Limb (tissue), 2 donors: ENCODE measurements around the gene INHA.

Experiments
- DNase-seq, 2 donors: peaks; one replicate each; pipeline ENCODE4 v3.0.0-alpha.2; 2016; ENCODE audit errors: extremely low spot score in 2 of 2

INHA gene

DNA sequence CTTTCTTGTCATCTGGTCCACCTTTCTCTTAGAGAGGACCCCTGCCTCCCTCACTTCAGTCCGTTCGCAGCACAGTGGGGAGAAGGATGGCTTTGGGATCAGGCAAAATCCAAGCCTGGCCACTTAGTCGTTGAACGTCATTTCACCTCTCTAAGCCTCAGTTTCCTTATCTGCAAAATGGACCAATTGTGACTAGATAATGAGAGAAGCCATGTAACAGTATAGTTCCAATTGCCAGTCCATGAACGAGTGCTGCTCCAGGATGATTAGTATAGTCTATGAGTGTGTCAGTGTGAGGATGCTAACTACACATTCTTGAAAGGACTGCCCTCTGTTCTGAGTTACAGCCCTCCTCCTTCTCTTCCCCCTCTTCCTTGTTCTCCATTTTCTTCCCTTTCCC is 1.1 kb downstream of the INHA start:
- DNase-seq: no peak

DNA sequence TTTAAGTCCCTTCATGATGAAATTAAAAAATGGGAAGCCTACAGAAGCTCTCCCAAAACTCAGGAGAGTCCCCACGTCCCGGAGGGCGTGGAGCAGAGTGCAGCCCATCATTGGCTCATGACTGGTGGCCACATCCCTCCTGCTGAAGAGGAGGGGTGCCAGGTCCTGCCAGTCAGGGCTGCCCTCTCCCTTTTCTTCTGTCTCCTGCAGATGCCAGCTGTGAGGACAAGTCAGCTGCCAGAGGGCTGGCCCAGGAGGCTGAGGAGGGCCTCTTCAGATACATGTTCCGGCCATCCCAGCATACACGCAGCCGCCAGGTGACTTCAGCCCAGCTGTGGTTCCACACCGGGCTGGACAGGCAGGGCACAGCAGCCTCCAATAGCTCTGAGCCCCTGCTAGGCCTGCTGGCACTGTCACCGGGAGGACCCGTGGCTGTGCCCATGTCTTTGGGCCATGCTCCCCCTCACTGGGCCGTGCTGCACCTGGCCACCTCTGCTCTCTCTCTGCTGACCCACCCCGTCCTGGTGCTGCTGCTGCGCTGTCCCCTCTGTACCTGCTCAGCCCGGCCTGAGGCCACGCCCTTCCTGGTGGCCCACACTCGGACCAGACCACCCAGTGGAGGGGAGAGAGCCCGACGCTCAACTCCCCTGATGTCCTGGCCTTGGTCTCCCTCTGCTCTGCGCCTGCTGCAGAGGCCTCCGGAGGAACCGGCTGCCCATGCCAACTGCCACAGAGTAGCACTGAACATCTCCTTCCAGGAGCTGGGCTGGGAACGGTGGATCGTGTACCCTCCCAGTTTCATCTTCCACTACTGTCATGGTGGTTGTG is 2.6 kb downstream of the INHA start:
- DNase-seq: peak in 1 of 2 donors; percentile 11

GRCh38 chr2:219575566-219576504 is 3.7 kb downstream of the INHA start:
- no peak for DNase-seq

DNA sequence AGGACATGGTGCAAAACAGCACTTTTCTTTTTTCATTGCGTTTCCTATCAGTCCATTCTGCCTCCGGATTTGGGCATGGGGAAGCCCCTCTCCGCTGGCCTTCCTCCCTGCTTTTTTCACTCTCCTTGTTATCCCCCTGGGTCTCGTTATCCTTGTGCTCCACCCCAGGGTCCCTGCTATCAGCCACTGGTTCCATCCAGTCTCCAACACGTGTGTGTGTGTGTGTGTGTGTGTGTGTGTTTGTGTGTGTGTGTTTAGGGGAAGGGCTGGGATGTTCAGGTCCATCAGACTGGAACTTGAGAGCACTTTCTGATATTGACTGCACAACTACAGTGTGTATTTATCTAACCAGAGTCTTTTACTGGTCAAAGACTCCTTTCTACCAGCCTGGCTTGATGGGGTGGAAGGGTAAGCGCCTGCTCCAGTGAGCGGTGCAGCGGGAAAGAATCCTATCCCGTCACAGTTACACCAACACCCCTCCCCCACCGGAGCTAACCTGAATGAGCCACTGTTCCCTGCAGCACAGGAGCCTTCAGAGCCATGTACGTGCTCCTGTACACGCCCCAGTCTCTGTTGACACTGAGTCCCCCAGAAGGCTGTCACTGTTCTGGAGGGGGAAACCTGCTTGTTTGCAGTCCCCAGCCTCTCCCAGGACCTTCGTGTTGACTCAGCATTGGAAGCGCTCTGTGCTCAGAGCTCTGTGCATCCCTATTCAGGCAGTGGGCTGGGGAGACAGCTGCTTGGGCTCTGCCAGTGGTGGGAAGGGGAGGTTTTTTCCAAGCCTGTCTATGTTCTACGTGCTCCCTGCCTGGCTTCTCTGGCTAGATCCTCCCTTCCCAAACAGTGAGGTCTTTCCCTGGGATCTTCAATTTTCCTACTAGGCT is 4.6 kb downstream of the INHA start:
- DNase-seq: peak; percentile 64 to 83

DNA sequence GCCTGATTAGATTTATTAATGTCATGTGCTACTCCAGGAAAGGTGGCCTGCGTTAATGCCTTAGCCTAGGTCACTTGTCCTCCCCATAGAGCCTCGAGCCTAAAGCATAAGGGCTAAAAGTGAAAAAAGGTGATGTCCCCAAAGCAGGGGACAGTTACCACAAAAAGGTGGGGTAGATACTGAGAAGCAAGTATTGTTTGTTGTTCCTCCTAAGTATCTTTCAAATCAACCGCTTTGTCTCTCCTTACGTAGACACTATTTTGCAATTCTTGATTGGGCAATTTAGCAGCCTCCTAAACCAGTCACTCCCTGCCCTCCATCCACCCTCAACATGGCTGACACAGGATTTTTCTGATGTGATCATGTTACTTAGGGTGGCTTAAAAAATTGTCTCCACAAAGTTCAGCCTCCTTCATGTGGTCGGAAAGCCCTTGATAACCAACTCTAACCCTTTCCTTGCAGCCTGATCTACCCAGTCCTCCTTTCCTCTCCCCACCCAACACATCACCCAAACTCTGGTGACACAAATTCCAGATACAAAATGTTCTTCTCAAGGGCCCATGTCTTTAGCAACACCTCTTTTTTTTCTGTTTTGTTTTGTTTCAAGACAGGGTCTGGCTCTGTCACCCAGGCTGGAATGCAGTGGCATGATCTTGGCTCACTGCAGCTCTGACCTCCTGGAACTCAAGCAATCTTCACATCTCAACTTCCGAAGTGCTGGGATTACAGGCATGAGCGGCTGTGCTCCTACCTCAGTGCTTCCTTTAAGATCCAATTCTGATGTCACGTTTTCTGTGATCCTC is 6.9 kb downstream of the INHA start:
- no peak for DNase-seq

DNA sequence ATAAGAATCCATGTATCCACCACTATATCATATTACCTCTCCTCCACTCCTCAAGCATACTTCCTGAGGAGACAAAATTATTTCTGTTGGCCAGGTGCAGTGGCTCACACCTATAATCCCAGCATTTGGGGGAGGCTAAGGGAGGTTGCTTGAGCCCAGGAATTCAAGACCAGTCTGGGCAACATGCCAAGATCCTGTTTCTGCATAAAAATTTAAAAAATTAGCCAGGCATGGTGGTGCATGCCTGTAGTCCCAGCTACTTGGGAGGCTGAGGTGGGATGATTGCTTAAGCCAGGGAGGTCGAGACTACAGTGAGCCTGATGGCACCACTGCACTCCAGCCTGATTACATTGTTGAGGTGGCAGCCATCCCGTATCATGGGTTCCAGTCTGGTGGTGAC is 9.2 kb downstream of the INHA start:
- DNase-seq: no peak

DNA sequence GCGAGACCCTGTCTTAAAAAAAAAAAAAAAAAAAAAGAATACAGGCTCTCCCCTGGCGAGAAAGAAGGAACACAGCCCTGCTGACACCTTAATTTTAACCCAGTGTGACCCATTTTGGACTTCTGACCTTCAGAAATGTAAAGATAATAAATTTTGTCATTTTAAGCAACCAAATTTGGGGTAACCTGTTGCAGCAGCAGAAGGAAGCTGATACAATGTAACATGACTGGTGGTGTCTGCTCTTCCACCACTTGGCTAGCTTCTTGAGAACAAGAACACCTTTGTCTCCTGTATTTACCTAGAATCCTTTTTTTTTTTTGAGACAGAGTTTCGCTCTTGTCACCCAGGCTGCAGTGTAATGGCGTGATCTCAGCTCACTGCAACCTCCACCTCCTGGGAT is 19.0 kb downstream of the INHA start:
- DNase-seq: no peak

GRCh38 chr2:219592736-219593135 is 20.6 kb downstream of the INHA start:
- no peak for DNase-seq

DNA sequence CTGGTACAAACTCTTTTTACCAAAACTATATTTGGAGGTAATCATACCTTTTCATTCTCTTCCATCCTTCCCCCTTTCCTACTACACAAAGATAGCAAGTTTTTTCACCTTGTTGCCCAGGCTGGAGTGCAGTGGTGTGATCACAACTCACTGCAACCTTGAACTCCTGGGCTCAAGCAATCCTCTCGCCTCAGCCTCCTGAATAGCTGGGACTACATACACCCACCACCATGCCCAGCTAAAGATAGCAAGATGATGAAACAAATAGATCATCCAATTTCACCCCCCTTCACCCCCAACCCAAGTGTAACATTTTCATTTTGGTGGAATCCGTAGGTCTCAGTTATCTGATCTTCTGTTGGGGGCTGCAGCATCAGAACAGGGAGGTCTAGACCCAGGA is 21.0 kb downstream of the INHA start:
- DNase-seq: no peak

DNA sequence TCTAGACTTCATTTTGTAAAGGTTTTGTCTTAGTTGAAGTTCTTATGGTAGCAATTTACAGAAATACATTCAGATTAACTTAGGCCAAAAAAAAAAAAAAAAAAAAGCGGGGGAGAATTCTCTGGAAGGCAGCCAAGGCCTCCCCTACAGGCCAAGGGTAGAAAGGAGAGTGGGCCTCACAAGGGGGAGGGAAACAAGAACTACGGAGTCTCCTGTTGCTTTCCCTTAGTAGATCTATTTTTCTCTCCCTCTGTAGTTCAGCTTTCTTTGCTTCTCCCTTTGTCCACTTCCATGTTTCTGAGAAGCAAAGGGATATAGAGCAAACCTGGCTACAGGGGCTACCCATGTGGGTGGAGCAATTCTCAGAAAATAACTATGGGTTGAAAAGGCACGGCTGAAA is 23.1 kb downstream of the INHA start:
- DNase-seq: peak; percentile 78 to 82

DNA sequence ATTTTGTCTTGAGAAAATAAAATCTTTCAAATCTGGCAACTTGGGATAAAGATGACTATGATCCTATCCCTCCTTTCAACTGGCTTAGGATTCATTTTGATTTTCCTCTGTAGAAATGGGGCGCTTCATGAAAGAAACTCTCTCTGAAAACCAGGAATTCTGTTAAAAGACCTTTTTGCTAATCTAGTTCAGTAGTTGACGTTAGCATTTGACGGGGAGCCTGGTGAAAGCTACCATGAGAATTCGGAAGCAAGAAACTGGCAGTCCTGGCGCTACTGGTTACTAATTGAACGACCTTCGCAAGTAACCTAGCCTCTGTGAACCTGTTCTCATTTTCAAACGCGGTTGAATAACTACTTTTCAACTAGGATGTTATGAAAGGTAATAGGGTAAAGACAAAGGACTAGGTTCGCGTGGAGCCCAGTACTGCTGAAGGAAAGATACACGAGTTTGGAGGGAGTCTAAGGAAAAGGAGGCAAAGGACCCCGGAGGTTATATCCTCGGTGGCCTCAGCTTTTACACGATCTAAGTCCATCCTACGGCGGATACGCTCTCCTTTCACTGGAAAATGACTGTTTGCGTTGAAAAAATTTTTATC is 24.9 kb downstream of the INHA start:
- DNase-seq: no peak

GRCh38 chr2:219597552-219598307 is 25.6 kb downstream of the INHA start, which contains the start of gene STK11IP:
STK11IP (plus strand) TSS chr2:219597857; CDS start chr2:219598120, 263 bp downstream.
- DNase-seq: peak; percentile 96 to 97

- no peak for DNase-seq
Observed at GRCh38 chr2:219598308-219599078, 26.4 kb downstream of the INHA start.

GRCh38 chr2:219603771-219604170 is 31.7 kb downstream of the INHA start:
- DNase-seq: no peak

GRCh38 chr2:219605607-219605954 is 33.5 kb downstream of the INHA start:
- DNase-seq: no peak

- no peak for DNase-seq
Observed at GRCh38 chr2:219607931-219608330, 35.8 kb downstream of the INHA start.

- no peak for DNase-seq
Observed at GRCh38 chr2:219608399-219608964, 36.4 kb downstream of the INHA start.

DNA sequence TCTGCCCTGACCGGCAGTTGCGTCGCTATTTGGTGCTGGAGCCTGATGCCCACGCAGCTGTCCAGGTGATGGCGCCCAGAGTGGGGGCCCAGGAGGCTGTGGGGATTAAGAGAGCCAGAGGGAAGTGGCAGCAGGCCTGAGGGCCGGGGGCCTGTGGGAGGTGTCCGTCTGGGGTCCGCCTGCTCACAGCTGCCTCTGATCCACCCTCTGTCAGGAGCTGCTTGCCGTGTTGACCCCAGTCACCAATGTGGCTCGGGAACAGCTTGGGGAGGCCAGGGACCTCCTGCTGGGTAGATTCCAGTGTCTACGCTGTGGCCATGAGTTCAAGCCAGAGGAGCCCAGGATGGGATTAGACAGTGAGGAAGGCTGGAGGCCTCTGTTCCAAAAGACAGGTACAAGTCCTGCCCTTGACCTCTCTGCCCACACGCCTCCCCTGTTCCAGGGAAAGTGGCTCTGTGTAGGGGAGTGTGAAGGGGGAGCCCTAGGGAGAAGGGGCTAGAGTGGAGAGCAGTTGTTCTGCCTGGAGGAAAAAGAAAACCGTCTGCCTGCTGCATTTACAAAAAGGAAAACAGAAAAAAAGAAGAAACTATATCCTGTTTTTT is 37.1 kb downstream of the INHA start:
- DNase-seq: no peak
